ENCODE measurements around the gene YWHAG. TPM values are rescaled to one million over a fixed set of nuclear protein-coding genes. Genes with fewer than 3 reads are reported as not detected.

The YWHAG gene
- total and polyA plus RNA-seq, 9 of the 15 experiments (the other 6 are each of a cell fraction or from before 2014, with no cell fraction given) = 30.4 to 246 (median 94.5) TPM

DNA sequence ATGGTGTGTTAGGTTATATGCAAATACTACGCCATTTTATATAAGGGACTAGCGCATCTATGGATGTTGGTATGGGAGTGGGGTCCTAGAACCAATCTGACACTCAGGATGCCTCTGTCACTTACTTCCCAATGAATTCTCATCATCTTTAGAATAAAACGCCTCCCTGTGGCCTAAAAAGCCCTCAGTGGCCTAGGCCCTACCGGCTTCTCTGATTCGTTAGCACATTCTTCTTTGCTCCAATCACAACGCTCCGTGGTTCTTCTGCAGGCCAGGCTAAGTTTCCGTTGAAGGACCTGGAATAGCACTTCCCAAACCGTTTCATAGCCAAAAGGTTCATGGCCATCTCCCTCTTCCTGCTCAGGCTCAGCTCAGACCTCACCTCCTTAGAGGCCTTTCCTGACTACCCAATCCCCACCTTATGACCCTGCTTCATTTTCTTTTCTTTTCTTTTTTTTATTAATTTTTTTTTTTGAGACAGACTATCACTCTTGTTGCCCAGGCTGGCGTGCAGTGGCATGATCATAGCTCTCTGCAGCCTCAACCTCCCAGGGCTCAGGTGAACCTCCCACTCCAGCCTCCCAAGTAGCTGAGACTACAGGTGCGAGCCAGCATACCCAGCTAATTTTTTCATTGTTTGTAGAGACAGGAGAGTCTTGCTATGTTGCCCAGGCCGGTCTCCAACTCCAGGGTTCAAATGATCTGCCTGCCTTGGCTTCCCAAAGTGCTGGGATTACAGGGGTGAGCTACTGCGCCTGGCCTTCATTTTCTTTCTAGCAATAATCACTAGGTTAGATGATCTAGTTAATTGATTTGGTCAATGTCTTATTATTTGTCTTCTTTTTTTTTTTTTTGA lies 24.5 kb upstream of the YWHAG start (continued):
- no peak for TF ChIP-seq ZNF324 (CRISPR knock-in tag; IDR thresholded peaks at IDR 0.05)
- 0 out of 2 replicates have a peak, but pooled peaks have one; percentile 23 for TF ChIP-seq ZNF707 (CRISPR knock-in tag; conservative IDR thresholded peaks at IDR 0.05)
- peak; percentile 26; the same call in 1 of the 2 replicates for TF ChIP-seq MIER1 (IDR thresholded peaks at IDR 0.05; ENCODE audit: low read depth)
- peak; percentile 64 for TF ChIP-seq SMARCE1 (IDR thresholded peaks at IDR 0.05)
- TF ChIP-seq, protein P1, sequence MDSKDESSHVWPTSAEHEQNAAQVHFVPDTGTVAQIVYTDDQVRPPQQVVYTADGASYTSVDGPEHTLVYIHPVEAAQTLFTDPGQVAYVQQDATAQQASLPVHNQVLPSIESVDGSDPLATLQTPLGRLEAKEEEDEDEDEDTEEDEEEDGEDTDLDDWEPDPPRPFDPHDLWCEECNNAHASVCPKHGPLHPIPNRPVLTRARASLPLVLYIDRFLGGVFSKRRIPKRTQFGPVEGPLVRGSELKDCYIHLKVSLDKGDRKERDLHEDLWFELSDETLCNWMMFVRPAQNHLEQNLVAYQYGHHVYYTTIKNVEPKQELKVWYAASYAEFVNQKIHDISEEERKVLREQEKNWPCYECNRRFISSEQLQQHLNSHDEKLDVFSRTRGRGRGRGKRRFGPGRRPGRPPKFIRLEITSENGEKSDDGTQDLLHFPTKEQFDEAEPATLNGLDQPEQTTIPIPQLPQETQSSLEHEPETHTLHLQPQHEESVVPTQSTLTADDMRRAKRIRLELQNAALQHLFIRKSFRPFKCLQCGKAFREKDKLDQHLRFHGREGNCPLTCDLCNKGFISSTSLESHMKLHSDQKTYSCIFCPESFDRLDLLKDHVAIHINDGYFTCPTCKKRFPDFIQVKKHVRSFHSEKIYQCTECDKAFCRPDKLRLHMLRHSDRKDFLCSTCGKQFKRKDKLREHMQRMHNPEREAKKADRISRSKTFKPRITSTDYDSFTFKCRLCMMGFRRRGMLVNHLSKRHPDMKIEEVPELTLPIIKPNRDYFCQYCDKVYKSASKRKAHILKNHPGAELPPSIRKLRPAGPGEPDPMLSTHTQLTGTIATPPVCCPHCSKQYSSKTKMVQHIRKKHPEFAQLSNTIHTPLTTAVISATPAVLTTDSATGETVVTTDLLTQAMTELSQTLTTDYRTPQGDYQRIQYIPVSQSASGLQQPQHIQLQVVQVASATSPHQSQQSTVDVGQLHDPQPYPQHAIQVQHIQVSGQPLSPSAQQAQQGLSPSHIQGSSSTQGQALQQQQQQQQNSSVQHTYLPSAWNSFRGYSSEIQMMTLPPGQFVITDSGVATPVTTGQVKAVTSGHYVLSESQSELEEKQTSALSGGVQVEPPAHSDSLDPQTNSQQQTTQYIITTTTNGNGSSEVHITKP (IDR thresholded peaks at IDR 0.05; ENCODE audit: partially characterized antibody) = peak; percentile 61
- TF ChIP-seq HEY1 (CRISPR knock-in tag; IDR thresholded peaks at IDR 0.05; ENCODE audit: borderline replicate concordance) = no peak
- TF ChIP-seq, protein P2, sequence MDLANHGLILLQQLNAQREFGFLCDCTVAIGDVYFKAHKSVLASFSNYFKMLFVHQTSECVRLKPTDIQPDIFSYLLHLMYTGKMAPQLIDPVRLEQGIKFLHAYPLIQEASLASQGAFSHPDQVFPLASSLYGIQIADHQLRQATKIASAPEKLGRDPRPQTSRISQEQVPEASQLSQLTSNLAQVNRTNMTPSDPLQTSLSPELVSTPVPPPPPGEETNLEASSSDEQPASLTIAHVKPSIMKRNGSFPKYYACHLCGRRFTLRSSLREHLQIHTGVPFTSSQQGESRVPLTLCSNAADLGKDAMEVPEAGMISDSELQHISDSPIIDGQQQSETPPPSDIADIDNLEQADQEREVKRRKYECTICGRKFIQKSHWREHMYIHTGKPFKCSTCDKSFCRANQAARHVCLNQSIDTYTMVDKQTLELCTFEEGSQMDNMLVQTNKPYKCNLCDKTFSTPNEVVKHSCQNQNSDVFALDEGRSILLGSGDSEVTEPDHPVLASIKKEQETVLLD (IDR thresholded peaks at IDR 0.05) = peak; percentile 50; the same call in 1 of the 2 replicates
- TF ChIP-seq, protein P3, sequence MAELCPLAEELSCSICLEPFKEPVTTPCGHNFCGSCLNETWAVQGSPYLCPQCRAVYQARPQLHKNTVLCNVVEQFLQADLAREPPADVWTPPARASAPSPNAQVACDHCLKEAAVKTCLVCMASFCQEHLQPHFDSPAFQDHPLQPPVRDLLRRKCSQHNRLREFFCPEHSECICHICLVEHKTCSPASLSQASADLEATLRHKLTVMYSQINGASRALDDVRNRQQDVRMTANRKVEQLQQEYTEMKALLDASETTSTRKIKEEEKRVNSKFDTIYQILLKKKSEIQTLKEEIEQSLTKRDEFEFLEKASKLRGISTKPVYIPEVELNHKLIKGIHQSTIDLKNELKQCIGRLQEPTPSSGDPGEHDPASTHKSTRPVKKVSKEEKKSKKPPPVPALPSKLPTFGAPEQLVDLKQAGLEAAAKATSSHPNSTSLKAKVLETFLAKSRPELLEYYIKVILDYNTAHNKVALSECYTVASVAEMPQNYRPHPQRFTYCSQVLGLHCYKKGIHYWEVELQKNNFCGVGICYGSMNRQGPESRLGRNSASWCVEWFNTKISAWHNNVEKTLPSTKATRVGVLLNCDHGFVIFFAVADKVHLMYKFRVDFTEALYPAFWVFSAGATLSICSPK (IDR thresholded peaks at IDR 0.05; ENCODE audit: borderline replicate concordance) = no peak
- peak; percentile 87 for TF ChIP-seq CTBP1 (IDR thresholded peaks at IDR 0.05; ENCODE audit: borderline replicate concordance)
- TF ChIP-seq, protein P4, sequence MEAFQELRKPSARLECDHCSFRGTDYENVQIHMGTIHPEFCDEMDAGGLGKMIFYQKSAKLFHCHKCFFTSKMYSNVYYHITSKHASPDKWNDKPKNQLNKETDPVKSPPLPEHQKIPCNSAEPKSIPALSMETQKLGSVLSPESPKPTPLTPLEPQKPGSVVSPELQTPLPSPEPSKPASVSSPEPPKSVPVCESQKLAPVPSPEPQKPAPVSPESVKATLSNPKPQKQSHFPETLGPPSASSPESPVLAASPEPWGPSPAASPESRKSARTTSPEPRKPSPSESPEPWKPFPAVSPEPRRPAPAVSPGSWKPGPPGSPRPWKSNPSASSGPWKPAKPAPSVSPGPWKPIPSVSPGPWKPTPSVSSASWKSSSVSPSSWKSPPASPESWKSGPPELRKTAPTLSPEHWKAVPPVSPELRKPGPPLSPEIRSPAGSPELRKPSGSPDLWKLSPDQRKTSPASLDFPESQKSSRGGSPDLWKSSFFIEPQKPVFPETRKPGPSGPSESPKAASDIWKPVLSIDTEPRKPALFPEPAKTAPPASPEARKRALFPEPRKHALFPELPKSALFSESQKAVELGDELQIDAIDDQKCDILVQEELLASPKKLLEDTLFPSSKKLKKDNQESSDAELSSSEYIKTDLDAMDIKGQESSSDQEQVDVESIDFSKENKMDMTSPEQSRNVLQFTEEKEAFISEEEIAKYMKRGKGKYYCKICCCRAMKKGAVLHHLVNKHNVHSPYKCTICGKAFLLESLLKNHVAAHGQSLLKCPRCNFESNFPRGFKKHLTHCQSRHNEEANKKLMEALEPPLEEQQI (IDR thresholded peaks at IDR 0.05) = peak; percentile 25; the same call in 1 of the 2 replicates
- TF ChIP-seq BCOR (IDR thresholded peaks at IDR 0.05) = peak; percentile 70; the same call in 1 of the 2 replicates
- no peak for TF ChIP-seq CHCHD3 (CRISPR knock-in tag; IDR thresholded peaks at IDR 0.05)
- no peak for TF ChIP-seq NONO (IDR thresholded peaks at IDR 0.05; ENCODE audit: low read depth in 2 of 2, low read length in 1 of 2)
- TF ChIP-seq, protein P5, sequence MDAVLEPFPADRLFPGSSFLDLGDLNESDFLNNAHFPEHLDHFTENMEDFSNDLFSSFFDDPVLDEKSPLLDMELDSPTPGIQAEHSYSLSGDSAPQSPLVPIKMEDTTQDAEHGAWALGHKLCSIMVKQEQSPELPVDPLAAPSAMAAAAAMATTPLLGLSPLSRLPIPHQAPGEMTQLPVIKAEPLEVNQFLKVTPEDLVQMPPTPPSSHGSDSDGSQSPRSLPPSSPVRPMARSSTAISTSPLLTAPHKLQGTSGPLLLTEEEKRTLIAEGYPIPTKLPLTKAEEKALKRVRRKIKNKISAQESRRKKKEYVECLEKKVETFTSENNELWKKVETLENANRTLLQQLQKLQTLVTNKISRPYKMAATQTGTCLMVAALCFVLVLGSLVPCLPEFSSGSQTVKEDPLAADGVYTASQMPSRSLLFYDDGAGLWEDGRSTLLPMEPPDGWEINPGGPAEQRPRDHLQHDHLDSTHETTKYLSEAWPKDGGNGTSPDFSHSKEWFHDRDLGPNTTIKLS (IDR thresholded peaks at IDR 0.05; ENCODE audit: borderline replicate concordance, low read depth) = no peak
